Effector CD8-positive, alpha-beta T cell (primary cell): ENCODE measurements around the gene TOMM20L.
A peak's percentile ranks its signal among the peaks of the same experiment; 100 is the strongest.

Experiments
- DNase-seq: peaks from one replicate; lab custom pipeline; 2025; lab: John Stamatoyannopoulos, UW

The TOMM20L gene

DNA sequence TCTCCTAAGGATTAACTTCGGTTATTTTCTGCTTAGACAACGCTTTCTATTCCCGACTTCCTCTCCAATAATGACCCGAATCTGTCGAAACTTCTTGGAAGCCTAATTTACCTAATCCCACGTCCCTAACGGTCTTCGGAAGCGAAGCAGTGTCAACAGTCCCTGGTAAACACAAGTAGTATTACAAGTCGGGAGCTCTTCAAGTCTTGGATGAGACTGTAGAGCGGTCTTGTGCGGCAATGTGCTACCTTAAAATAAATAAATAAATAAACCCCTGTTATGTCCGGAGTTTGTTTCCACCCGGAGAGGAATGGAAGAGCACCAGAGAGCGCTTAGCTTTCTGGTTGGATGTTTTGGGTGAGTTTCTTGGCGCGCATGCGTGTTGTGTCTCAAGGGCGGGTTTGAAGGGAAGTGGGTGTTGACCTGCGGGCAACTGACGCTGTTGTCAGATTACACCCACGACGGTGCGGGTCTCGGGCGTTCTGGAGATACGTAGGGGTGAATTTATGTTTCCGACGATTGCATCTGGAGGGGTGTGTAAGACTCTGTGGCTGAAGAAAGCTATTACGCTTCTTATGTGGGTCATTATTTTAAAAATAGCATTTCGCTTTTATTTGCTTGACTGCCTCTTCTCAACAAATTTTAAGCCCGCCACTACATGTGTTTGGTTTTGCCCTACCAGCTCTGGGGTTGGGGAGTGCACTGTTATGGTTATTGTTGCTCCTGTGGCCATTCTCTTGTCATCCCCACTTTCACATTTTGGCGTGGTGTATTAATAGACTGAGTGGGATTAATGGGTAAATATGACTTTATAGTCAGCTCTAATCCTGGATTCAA, 31.8 kb downstream of the TOMM20L start, which contains the start of the genes KIAA0586 and TIMM9:
Gene KIAA0586, plus strand, starts transcription at position 439 of the 837 bp plus-strand sequence. CDS start 546 bp downstream, outside the sequence.
Gene TIMM9, minus strand, starts transcription at position 251 of the 837 bp plus-strand sequence. CDS start 15,586 bp downstream, outside the sequence.
- DNase-seq: peak; percentile 92

DNA sequence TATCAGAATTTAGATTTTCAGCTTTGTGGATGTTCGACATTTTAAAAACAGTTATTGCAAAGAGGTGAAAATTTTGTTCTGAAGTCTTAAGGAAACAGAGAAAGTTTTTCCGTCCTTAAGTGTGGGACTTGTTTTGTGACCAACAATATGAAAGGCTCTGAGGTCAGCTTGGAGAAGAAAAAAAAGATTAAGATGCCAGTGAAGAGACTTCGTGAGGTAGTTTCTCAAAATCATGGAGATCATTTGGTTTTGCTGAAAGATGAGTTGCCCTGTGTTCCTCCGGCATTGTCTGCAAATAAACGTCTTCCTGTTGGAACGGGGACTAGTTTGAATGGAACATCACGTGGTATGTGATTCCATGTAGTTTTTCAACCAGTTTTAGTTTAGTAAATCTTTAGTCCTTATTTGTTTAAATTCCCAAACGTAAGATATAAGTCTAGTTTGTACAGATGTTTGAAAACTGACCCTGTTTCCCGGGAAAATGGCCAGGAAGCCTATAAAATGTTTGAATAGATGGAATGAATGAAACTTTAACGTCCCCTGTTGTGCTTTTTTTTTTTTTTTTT, 32.5 kb downstream of the TOMM20L start:
- no peak for DNase-seq

DNA sequence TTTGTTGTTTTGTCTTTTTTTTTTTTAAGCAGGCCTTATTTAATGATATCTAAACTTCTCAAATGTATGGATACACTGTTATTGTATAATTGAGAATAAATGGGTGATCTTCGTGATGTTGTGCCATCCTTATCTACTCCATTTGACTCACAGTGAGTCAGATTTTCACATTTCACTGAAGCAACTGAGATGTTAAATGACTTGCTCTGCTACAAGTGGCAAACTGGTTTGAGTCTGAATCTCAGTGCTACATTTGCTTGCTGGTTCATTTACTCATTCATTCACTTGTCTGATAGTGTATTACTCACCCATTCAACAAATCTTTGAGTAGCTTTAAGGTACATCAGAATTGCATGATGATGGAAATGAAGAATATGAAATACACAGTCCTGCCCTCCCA, 34.4 kb downstream of the TOMM20L start:
- DNase-seq: no peak

DNA sequence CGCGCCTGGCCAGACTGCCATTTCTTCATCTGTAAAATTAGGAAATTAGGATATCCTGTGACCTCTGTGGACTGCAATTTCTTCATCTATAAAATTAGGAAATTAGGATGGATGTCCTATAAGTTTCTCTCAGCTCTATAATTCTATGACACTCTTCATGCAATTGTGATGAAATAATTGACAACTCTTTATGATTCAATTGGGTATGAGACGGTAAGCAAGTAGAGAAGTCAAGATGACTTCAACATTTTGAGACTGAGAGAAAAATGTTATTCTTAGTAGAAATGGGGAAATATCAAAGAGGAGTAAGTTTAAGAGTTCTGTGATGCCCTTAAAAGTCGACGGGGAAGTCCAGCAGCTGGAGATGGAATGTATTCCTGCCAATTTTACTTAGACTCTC, 43.7 kb downstream of the TOMM20L start:
- no peak for DNase-seq

DNA sequence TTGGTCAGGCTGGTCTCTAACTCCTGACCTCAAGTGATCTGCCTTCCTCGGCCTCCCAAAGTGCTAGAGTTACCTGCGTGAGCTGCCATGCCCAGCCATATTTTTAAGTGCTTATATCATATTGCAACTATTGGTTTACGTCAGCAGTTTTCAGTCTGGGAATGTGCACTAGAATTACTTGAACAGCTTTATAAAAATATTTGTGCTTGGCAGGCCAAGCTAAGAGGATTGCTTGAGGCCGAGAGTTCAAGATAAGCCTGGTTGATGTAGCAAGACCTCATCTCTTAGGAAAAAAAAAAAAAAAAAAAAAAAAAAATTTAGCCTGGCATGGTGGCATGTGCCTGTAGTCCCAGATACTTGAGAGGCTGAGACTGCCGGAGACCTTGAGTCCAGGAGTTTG, 48.9 kb downstream of the TOMM20L start:
- DNase-seq: no peak

DNA sequence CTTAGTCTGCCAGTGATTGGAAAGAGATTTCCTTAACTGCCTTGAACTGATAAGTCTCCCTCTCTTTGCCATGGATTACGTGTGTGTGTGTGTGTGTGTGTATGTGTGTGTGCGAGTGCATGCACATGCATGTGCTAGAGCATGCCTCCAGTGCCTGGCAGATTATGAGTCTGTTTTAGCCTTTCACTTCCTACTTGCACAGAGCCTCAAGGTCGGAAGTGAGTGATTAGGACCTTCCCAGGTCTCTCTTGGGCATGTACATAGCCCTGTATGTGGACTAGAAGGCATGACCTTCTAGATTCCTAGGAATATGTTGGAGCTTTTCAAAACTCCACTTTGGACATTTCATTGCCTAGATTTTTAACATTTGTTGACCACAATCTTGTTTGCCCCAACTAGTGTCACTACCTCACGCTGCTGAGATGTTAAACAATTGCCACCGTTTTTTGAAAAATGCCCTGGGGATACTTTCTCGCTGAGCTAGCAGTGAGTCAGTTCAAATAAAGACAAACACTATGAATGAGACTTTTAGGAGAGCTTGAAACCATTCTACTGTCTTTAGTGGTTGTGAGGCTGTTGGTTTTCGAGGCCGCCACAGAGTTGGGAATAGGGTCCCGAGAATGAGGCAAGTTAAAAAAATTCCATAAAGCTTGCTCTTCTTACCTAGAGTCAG, 60.0 kb downstream of the TOMM20L start:
- DNase-seq: no peak
